Activated gamma-delta T cell treated with anti-CD3 and anti-CD28 coated beads, Interleukin-2, amount 50 U/mL, for 16 hours (primary cell): ENCODE measurements around the gene XPNPEP1.

Experiments
- DNase-seq: peaks from one replicate; pipeline ENCODE4 v3.0.0-alpha.2; 2020; ENCODE audit warnings: low read depth

The XPNPEP1 gene

DNA sequence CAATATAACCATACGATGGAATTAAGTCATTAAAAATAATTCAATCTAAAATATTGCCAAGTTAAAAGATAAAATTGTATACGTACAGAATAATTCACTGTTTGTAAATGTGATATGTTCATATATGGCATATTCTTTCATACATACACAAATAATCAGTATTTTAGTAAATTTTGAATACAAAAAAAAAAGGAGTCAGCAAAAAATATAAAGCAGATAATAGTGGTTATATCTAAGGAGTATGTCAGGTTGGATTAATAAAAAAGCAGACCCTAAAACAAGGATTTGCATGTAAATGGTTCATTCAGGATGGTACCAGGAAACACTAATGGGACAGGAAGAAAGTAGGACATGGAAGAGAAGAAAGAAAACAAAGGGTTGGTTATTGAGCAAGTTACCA, 59.5 kb downstream of the XPNPEP1 start:
- no peak for DNase-seq

DNA sequence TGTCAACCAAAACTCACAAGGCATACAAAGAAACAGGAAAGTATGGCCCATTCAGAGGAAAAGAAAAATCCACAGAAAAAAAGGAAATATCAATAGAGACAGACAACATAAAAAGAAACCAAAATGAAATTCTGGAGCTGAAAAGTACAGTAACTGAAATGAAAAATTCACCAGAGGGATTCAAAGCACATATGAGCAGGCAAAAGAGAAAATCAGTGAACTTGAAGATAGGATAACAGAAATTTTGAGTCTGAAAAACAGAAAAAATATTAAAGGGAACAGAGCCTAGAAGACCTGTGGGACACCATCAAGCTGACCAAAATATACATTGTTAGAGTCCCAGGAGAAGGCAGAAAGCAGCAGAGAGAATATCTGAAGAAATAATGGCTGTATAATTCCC, 60.6 kb downstream of the XPNPEP1 start:
- no peak for DNase-seq

- DNase-seq: no peak
Measured at GRCh38 chr10:109862041-109862440, 61.3 kb downstream of the XPNPEP1 start.

GRCh38 chr10:109861081-109861480, 62.2 kb downstream of the XPNPEP1 start:
- DNase-seq: no peak

DNA sequence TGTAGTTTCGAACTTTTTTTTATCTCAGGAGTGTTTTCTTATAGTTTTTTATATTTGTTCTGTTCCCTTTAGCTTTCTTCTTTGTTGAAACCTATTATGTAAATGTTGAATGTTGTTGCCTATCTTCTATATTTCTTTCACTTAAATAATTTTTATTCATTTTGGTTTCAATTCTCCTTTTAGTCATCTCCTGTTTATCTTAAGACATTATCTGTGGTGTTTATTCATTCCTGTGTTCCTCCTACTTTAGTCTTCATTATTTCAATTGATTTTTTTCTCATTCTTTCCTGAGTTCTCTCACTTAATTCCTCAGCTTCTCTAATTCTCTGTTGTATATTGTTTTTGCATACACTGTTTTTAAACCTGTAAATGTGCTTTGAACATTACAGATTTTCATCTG, 64.1 kb downstream of the XPNPEP1 start:
- no peak for DNase-seq

- no peak for DNase-seq
Measured at GRCh38 chr10:109855746-109856145, 67.6 kb downstream of the XPNPEP1 start.

DNA sequence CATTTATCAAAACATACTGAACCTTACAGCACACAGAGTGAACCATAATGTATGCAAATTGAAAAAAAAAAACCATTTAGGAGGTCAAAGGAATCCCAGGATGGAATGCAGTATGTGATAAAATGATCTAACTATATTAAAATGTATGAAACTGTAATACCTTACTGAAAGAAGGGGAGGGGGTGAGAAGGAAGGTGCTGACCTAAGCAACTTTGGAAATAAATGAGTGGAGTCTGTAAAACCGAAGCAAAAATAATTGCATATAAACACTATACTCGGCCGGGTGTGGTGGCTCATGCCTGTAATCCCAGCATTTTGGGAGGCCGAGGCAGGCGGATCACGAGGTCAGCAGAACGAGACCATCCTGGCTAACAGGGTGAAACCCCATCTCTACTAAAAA, 69.4 kb downstream of the XPNPEP1 start:
- DNase-seq: no peak

DNA sequence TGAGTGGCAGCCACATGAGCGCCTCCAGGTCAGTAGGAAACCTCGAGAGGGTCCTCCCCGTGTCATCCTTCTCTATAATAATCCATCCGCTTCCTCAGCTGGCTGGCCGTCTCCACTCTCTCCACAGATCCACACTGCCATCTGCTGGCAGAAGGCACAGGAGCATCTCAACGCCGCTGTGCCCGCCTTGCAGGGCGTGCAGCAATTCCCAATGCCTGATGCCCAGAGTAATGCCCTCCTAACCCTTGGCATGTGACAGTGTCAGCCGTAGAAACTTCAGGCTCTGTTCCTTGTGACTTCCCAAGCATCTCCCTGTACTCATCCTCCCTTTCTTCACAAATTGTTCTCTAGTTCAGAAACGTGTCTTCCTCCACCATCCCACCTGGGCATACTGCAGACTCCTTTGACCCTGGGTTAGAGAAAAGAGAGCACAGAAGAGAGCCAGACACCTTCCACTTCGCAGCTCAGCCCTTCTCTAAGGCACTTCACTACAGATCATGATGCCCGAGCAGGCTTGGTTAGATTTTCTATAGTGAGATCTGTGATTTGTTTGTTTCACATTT, 70.8 kb downstream of the XPNPEP1 start:
- DNase-seq: peak; percentile 51

DNA sequence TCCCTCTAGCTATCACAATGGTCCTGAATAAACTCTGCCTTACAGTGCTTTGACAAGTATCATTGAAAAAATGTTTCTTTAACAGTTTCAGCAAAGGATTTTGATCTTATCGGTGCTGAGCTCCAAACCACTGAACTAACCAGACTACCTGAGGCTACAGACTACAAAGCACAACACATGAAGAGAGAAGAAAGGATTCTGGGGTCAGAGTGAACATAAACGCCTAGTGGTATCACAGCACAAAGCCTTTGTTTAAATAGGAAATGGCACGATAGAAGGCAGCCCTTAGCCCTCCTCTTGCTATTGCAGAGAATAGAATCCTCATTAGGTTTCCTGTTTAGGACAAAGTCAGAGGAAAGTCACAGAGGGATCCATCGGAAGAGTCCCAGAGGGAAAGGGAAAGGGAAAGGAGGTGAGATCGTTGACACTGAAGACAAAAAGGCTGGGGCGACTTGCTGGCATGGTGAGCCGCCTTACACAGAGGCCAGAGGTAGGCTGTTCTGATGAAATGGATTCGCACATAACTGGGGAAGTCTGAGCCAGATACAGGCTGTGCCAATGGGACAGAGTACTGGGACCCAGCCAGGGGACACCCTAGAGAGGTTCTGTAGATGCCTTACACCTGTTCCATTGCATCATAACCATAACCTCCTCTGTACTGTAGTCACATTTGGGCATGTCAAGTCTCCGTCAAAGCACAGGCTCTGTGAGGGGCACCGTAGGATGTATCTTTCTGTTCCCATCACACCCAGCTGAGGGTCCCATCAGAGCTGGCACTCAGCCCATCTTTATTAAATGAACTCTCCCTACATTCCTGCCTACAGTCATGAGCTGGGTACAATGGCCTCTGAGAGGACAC, 71.5 kb downstream of the XPNPEP1 start:
- no peak for DNase-seq

- DNase-seq: no peak
Measured at GRCh38 chr10:109846832-109847231, 76.5 kb downstream of the XPNPEP1 start.

DNA sequence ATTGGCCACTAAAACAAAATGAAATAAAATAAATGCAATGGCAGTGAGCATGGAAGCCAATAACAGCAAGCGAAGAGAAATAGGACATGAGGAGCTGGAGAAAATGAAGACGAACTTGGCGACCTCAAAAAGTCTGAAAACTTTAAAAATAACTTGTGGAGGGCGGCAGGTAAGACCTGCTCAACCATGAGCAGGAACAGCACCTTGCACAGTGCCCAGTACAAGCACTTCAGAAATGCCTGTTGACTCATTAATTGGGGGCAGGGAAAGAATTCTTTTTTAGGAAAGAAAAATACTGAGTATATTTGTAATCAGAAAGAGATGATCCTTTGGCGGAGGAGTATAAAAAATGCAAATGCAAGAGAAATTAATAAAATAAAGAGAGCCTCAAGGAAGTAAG, 78.0 kb downstream of the XPNPEP1 start:
- DNase-seq: no peak

GRCh38 chr10:109838592-109839244, 84.6 kb downstream of the XPNPEP1 start:
- no peak for DNase-seq

GRCh38 chr10:109837384-109837783, 85.9 kb downstream of the XPNPEP1 start:
- DNase-seq: no peak

GRCh38 chr10:109835257-109835656, 88.1 kb downstream of the XPNPEP1 start:
- DNase-seq: no peak

GRCh38 chr10:109831846-109832245, 91.5 kb downstream of the XPNPEP1 start:
- DNase-seq: no peak

DNA sequence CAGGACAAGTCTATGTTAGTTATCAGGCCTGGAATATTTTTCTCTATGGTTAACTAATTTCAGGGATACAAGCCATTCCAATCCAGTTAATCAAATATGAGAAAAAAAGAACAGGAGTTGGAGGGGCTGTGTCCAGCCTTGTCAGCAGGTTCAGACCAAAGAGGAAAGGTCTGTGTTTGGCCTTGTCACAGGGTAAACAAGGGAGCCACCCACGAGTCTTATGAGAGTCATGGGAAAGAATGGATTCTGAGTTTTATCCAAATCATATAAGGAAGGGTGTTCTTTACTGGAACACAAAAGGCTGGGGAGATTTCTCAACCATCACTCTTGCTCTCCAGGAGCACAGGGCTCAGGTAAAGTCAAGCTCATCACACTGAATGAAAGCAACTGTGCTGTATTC, 99.1 kb downstream of the XPNPEP1 start:
- DNase-seq: no peak

GRCh38 chr10:109823196-109823595, 100.1 kb downstream of the XPNPEP1 start:
- no peak for DNase-seq

DNA sequence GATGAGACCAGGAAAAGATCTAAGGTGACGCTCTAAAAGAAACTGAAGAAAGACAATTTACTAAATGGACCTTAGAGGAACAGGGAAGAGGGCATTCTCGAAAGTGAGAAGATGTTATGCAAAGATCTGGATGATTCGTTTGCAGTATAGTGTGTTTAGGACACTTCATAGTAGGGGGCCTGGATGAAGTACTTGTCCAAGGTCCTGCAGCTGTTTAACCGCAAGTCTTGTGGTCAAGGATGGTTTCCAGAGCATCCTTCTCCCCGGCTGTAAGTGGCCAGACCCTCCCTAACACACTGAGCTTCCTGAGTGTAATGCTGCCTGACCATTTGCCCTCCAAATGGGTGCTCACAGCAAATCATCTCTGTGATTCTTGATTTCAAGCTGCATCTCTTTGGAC, 101.6 kb downstream of the XPNPEP1 start:
- no peak for DNase-seq

DNA sequence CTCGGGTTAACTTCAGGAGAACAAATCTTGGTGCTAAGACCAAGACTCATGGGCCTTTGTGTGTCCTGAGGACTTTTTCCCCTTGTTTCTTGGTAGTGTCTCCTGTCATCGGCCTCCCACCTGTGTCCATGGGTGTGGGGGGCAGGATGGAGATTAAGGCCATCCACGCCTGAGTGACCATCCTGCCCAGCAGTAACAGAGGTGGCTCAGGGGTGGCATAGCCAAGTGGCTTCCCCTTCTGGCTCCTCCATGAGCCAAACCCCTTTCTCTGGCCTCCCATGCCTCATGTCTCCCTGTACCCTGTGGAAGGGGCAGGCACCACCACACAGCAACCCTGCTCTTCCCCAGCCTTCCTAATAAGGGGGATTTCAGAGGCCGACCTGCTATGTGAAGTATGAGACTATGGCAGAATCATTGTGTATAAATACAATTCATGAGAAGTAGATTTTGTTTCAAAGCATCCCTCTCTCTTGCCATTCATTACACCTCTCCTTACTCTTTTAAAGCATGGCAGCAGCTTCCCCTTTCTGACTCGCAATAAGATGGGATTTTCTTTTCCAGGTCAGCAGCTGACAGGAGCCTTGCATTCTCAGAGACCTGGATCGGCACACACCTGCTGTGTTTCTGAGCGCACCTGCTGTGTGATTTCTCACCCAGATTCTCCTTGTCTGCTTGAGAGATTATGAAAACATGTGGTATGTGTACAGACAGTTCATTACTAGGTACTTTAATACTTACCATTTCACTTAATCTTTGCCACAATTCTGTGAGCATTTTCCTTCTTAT, 102.5 kb downstream of the XPNPEP1 start:
- no peak for DNase-seq

DNA sequence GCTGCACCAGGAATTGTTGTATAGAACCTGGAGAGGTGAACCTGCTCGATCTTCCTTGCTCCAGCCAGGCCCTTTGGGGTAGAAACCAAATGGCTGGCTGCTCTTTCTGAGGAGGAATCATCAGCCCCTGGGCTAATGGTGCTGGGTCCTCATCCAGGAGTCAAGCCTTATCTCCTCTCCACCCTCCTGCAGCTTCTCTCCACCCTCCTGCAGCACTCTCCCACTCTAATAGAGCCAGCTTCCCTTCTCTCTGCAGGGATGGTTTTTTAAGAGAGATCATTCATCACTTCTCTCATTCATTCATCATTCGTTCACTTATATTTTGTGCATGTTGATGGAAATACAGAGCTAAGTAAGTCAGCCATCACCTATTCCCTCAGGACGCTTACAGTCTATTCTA, 103.5 kb downstream of the XPNPEP1 start:
- DNase-seq: no peak
